HUES48 (cell line): Measurements from ENCODE around the gene ARMC12.

Experiments used
- H3K27ac ChIP-seq: one replicate; pipeline ENCODE4 v1.7.0; 2013; ENCODE audit warnings: low read depth, low read length, inconsistent platforms
- H3K27me3 ChIP-seq: 2 replicates; pipeline ENCODE4 v1.6.1; 2013; ENCODE audit warnings: mild to moderate bottlenecking, low read length; ENCODE audit not compliant: control insufficient read depth, insufficient read depth
- H3K36me3 ChIP-seq: 2 replicates; pipeline ENCODE4 v1.6.1; 2013; ENCODE audit warnings: low read length; ENCODE audit not compliant: control insufficient read depth, insufficient read depth
- H3K4me1 ChIP-seq: 2 replicates; pipeline ENCODE4 v1.6.1; 2013; ENCODE audit warnings: mild to moderate bottlenecking, low read length; ENCODE audit not compliant: control insufficient read depth, insufficient read depth
- H3K4me3 ChIP-seq: 2 replicates; pipeline ENCODE4 v1.5.1; 2013; ENCODE audit warnings: mild to moderate bottlenecking, low read depth, low read length
- H3K9ac ChIP-seq: 2 replicates; pipeline ENCODE4 v1.6.1; 2013; ENCODE audit warnings: mild to moderate bottlenecking, low read depth, low read length, moderate library complexity
- H3K9me3 ChIP-seq: 2 replicates; pipeline ENCODE4 v1.6.1; 2013; ENCODE audit warnings: low read length; ENCODE audit not compliant: control insufficient read depth, insufficient read depth

Gene ARMC12

GRCh38 chr6:35719404-35719829 lies 17.4 kb upstream of the ARMC12 start:
- Histone ChIP-seq H3K27ac (peak overlapping the region; percentile 67), H3K4me1 (peaks cover 32% of the 10 kb centered on the region), H3K36me3 (no peaks in the 10 kb centered on the region), H3K9me3 (no peaks in the 10 kb centered on the region), H3K27me3 (peaks cover 4% of the 10 kb centered on the region; the same call in 1 of the 2 replicates), H3K4me3 (no peak overlapping the region), H3K9ac (no peak overlapping the region)

- Histone ChIP-seq H3K27me3 (peaks cover 4% of the 10 kb centered on the region; the same call in 1 of the 2 replicates), H3K36me3 (no peaks in the 10 kb centered on the region), H3K4me3 (no peak overlapping the region), H3K4me1 (peaks cover 32% of the 10 kb centered on the region), H3K9ac (no peak overlapping the region), H3K9me3 (no peaks in the 10 kb centered on the region), H3K27ac (peak overlapping the region; percentile 67)
Measured at GRCh38 chr6:35719830-35720733, 16.8 kb upstream of the ARMC12 start.

DNA sequence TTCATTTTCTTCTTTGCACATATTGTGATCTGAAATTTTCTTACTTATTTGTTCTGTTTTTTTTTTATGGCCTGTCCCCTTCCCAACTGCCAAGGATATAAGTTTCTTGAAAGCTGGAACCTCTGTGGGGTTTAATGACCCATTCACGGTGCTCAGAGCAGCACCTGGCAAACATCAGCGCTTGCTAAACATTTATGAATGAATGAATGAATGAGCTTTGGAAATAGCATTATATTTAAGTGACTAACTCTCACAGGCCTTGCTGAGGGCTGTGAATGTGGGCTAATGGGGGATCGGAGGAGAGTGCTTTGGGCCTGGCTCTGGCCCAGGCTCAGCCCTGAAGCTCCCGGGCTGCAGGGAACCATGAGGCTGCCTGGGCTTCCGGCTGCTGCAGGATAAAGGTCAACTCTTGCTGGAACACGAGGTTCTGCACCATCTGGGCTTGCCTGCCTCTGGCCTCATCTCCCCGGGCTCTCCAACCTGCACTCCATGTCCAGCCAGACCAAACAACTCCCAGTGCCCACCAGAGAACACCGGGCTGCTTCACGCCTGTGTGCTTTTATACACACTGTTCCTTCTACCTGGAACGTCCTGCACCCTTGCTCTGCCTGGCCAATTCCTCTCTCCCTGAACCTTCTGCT lies 14.6 kb upstream of the ARMC12 start:
- no peak overlapping the region for H3K27ac ChIP-seq
- peaks cover 41% of the 10 kb centered on the region for H3K4me1 ChIP-seq
- H3K4me3 ChIP-seq, result no peak overlapping the region
- H3K27me3 ChIP-seq, result peaks cover 17% of the 10 kb centered on the region
- no peak overlapping the region for H3K9ac ChIP-seq
- H3K9me3 ChIP-seq, result no peaks in the 10 kb centered on the region
- H3K36me3 ChIP-seq, result no peaks in the 10 kb centered on the region

GRCh38 chr6:35723587-35723986 lies 13.2 kb upstream of the ARMC12 start:
- Histone ChIP-seq H3K36me3 (no peaks in the 10 kb centered on the region), H3K27ac (no peak overlapping the region), H3K27me3 (peaks cover 21% of the 10 kb centered on the region), H3K4me1 (peaks cover 41% of the 10 kb centered on the region), H3K4me3 (no peak overlapping the region), H3K9me3 (no peaks in the 10 kb centered on the region), H3K9ac (no peak overlapping the region)

DNA sequence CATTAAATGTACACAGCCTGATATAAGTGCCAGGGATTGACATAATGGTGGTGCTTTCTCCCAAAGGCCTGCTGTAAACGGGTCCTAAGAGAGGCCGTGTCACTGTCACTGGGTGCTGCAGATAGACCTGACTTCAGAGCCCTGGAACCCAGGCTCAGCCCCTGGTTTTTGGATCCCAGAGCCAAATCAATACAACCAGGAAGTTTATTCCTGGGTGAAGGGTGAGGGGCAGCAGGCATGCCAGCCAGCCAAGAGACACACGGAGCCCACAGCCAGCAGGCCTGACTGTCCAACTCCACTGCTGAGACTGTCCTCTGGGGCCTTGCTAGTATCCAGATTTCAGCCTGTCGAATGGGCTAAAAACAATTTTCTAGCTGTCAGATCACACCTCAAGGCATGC lies 12.8 kb upstream of the ARMC12 start:
- Histone ChIP-seq H3K4me3 (no peak overlapping the region), H3K36me3 (no peaks in the 10 kb centered on the region), H3K27me3 (peaks cover 25% of the 10 kb centered on the region), H3K4me1 (peaks cover 41% of the 10 kb centered on the region), H3K27ac (no peak overlapping the region), H3K9ac (no peak overlapping the region), H3K9me3 (no peaks in the 10 kb centered on the region)

GRCh38 chr6:35724471-35724870 lies 12.4 kb upstream of the ARMC12 start:
- Histone ChIP-seq H3K9me3 (no peaks in the 10 kb centered on the region), H3K27me3 (peaks cover 29% of the 10 kb centered on the region), H3K4me1 (peaks cover 40% of the 10 kb centered on the region), H3K36me3 (no peaks in the 10 kb centered on the region), H3K4me3 (no peak overlapping the region), H3K9ac (no peak overlapping the region), H3K27ac (no peak overlapping the region)

- H3K27me3 ChIP-seq, result peaks cover 36% of the 10 kb centered on the region
- H3K4me1 ChIP-seq, result peaks cover 33% of the 10 kb centered on the region
- H3K4me3 ChIP-seq, result no peak overlapping the region
- no peaks in the 10 kb centered on the region for H3K9me3 ChIP-seq
- no peak overlapping the region for H3K9ac ChIP-seq
- no peaks in the 10 kb centered on the region for H3K36me3 ChIP-seq
- H3K27ac ChIP-seq, result no peak overlapping the region
Measured at GRCh38 chr6:35725081-35725708, 11.6 kb upstream of the ARMC12 start.

GRCh38 chr6:35725721-35726438 lies 11.0 kb upstream of the ARMC12 start:
- Histone ChIP-seq H3K4me3 (no peak overlapping the region), H3K9me3 (no peaks in the 10 kb centered on the region), H3K27me3 (peaks cover 36% of the 10 kb centered on the region), H3K27ac (no peak overlapping the region), H3K36me3 (no peaks in the 10 kb centered on the region), H3K4me1 (peaks cover 30% of the 10 kb centered on the region), H3K9ac (no peak overlapping the region)

- H3K4me3 ChIP-seq, result peak overlapping the region; percentile 85
- H3K9ac ChIP-seq, result peak overlapping the region; percentile 75
- peak overlapping the region; percentile 77 for H3K27ac ChIP-seq
- no peaks in the 10 kb centered on the region for H3K36me3 ChIP-seq
- H3K27me3 ChIP-seq, result peaks cover 36% of the 10 kb centered on the region
- H3K4me1 ChIP-seq, result peaks cover 36% of the 10 kb centered on the region
- no peaks in the 10 kb centered on the region for H3K9me3 ChIP-seq
Measured at GRCh38 chr6:35727231-35727934, 9.4 kb upstream of the ARMC12 start.
